Stomach (tissue), 4 donors: ENCODE data around the gene BATF.

ENCODE experiments used
- POLR2A ChIP-seq, 4 donors: fragments of 450-650 bp; IDR thresholded peaks; one replicate each; pipeline ENCODE4 v1.6.1; 2016; ENCODE audit warnings: antibody characterized with exemption in 4 of 4, control low read depth in 2 of 4, mild to moderate bottlenecking in 1 of 4, moderate library complexity in 1 of 4
- TF ChIP-seq, protein P1 (sequence below), 7 experiments: fragments of 450-650 bp in 4 of 7; fragments of 200-600 bp in 3 of 7; sonication (generic) in 3 of 7; IDR thresholded peaks; one replicate each; pipeline ENCODE4 v1.5.1; 2016 to 2019; ENCODE audit warnings: antibody characterized with exemption in 7 of 7, control low read depth in 2 of 7, mild to moderate bottlenecking in 1 of 7

DNA sequence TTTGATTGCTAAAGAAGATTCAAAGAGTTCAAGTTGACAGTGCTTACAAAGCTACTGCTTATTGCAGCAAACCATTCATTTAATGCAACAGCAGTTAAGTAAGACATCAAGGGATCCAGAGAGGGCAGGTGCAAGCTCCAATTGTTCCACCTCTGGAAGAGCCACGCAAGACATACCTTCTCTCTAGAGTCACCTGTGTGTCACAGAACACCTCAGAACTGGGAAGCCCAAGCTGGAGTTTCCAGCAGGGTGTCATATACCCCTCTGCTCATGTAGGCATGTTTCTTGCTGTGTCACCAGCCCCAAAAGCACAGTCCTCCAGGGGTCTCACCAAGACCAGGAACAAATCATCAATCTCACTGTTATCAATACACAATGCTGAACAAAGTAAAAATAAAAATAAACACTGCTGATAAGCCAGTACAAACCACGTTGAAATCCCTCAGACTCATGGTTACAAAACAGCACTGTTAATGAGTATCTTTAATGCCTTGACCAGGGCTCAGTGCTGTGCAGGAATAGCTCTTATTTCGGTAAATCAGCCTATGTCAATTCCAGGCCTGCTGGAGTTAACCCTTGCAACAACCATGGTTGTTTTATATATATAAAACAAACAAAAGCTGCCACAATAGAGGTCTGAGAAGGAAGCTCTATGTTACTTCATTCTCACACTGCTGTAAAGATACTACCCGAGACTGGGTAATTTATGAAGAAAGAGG lies 37.4 kb upstream of the BATF start:
- no peak for TF ChIP-seq POLR2A (IDR thresholded peaks at IDR 0.05)
- TF ChIP-seq, protein P1, sequence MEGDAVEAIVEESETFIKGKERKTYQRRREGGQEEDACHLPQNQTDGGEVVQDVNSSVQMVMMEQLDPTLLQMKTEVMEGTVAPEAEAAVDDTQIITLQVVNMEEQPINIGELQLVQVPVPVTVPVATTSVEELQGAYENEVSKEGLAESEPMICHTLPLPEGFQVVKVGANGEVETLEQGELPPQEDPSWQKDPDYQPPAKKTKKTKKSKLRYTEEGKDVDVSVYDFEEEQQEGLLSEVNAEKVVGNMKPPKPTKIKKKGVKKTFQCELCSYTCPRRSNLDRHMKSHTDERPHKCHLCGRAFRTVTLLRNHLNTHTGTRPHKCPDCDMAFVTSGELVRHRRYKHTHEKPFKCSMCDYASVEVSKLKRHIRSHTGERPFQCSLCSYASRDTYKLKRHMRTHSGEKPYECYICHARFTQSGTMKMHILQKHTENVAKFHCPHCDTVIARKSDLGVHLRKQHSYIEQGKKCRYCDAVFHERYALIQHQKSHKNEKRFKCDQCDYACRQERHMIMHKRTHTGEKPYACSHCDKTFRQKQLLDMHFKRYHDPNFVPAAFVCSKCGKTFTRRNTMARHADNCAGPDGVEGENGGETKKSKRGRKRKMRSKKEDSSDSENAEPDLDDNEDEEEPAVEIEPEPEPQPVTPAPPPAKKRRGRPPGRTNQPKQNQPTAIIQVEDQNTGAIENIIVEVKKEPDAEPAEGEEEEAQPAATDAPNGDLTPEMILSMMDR (IDR thresholded peaks at IDR 0.05): no peak
